ENCODE results near the gene MDFIC2.

Gene MDFIC2

GRCh38 chr3:70333080-70333479 lies 20.6 kb upstream of the MDFIC2 start:
- Histone ChIP-seq H4K20me1 (ENCODE audit: insufficient read depth, low read length) (no peaks in the 10 kb centered on the region), H3K4me3 (ENCODE audit: low read depth in 1 of 2, low read length in 2 of 2) (no peak overlapping the region), H2AFZ (ENCODE audit: low read depth, low read length) (no peak overlapping the region), H3K36me3 (ENCODE audit: insufficient read depth, low read length) (no peaks in the 10 kb centered on the region), H3K27ac (ENCODE audit: low read length) (no peak overlapping the region), H3K79me2 (ENCODE audit: insufficient read depth, low read length) (no peaks in the 10 kb centered on the region), H3K9me3 (ENCODE audit: insufficient read depth, low read length, severe bottlenecking) (no peaks in the 10 kb centered on the region), H3K4me2 (ENCODE audit: insufficient read depth, low read length) (no peak overlapping the region), H3K27me3 (ENCODE audit: insufficient read depth, low read length, poor library complexity) (no peaks in the 10 kb centered on the region), H3K4me1 (ENCODE audit: insufficient read depth, low read length) (no peaks in the 10 kb centered on the region), H3K9ac (ENCODE audit: low read depth, low read length) (no peak overlapping the region)
- no peak for DNase-seq
- no peak for ATAC-seq (ENCODE audit: insufficient read depth, low read depth)
- TF ChIP-seq CTCF (IDR thresholded peaks at IDR 0.05; ENCODE audit: borderline replicate concordance, extremely low read depth, low read length, poor library complexity, severe bottlenecking) (no peak), EZH2 (IDR thresholded peaks at IDR 0.05; ENCODE audit: borderline replicate concordance, low read depth, low read length, severe bottlenecking) (no peak)

- Histone ChIP-seq H4K20me1 (ENCODE audit: insufficient read depth, low read length) (no peaks in the 10 kb centered on the region), H3K36me3 (ENCODE audit: insufficient read depth, low read length) (no peaks in the 10 kb centered on the region), H3K79me2 (ENCODE audit: insufficient read depth, low read length) (no peaks in the 10 kb centered on the region), H3K4me2 (ENCODE audit: insufficient read depth, low read length) (no peak overlapping the region), H3K27me3 (ENCODE audit: insufficient read depth, low read length, poor library complexity) (no peaks in the 10 kb centered on the region), H3K9ac (ENCODE audit: low read depth, low read length) (no peak overlapping the region), H2AFZ (ENCODE audit: low read depth, low read length) (no peak overlapping the region), H3K4me3 (ENCODE audit: low read depth in 1 of 2, low read length in 2 of 2) (no peak overlapping the region), H3K4me1 (ENCODE audit: insufficient read depth, low read length) (no peaks in the 10 kb centered on the region), H3K9me3 (ENCODE audit: insufficient read depth, low read length, severe bottlenecking) (no peaks in the 10 kb centered on the region), H3K27ac (ENCODE audit: low read length) (no peak overlapping the region)
- no peak for ATAC-seq (ENCODE audit: insufficient read depth, low read depth)
- DNase-seq: no peak
- TF ChIP-seq EZH2 (IDR thresholded peaks at IDR 0.05; ENCODE audit: borderline replicate concordance, low read depth, low read length, severe bottlenecking) (no peak), CTCF (IDR thresholded peaks at IDR 0.05; ENCODE audit: borderline replicate concordance, extremely low read depth, low read length, poor library complexity, severe bottlenecking) (no peak)
These were observed 2.6 kb upstream of the MDFIC2 start for GRCh38 chr3:70315021-70315420.

GRCh38 chr3:70310809-70311208 lies 1.6 kb downstream of the MDFIC2 start:
- Histone ChIP-seq H4K20me1 (ENCODE audit: insufficient read depth, low read length) (no peaks in the 10 kb centered on the region), H3K27me3 (ENCODE audit: insufficient read depth, low read length, poor library complexity) (no peaks in the 10 kb centered on the region), H3K9me3 (ENCODE audit: insufficient read depth, low read length, severe bottlenecking) (no peaks in the 10 kb centered on the region), H3K4me1 (ENCODE audit: insufficient read depth, low read length) (no peaks in the 10 kb centered on the region), H3K4me3 (ENCODE audit: low read depth in 1 of 2, low read length in 2 of 2) (no peak overlapping the region), H3K27ac (ENCODE audit: low read length) (no peak overlapping the region), H3K79me2 (ENCODE audit: insufficient read depth, low read length) (no peaks in the 10 kb centered on the region), H3K4me2 (ENCODE audit: insufficient read depth, low read length) (no peak overlapping the region), H3K36me3 (ENCODE audit: insufficient read depth, low read length) (no peaks in the 10 kb centered on the region), H3K9ac (ENCODE audit: low read depth, low read length) (no peak overlapping the region), H2AFZ (ENCODE audit: low read depth, low read length) (no peak overlapping the region)
- TF ChIP-seq CTCF (IDR thresholded peaks at IDR 0.05; ENCODE audit: borderline replicate concordance, extremely low read depth, low read length, poor library complexity, severe bottlenecking) (no peak), EZH2 (IDR thresholded peaks at IDR 0.05; ENCODE audit: borderline replicate concordance, low read depth, low read length, severe bottlenecking) (no peak)
- no peak for DNase-seq
- ATAC-seq (ENCODE audit: insufficient read depth, low read depth): no peak

DNA sequence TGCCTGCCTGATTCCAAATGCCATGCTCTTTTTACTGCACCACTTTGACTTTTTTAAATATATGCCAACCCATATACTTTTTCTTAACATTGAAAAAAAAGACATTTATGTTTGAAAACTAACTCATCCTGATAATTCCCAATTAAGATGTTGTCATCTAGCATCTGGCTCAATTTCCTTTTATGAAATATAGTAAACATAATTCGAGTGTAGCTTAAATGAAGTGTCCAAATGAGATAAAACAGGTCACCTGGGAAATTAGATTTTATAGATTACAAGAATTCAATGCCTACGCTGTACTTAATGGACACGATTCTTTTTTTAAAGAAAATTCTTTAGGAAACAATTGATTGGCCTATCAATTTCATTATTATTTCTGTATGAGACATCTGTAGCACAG lies 2.8 kb downstream of the MDFIC2 start:
- TF ChIP-seq CTCF (IDR thresholded peaks at IDR 0.05; ENCODE audit: borderline replicate concordance, extremely low read depth, low read length, poor library complexity, severe bottlenecking) (no peak), EZH2 (IDR thresholded peaks at IDR 0.05; ENCODE audit: borderline replicate concordance, low read depth, low read length, severe bottlenecking) (no peak)
- Histone ChIP-seq H3K9ac (ENCODE audit: low read depth, low read length) (no peak overlapping the region), H3K36me3 (ENCODE audit: insufficient read depth, low read length) (no peaks in the 10 kb centered on the region), H3K27me3 (ENCODE audit: insufficient read depth, low read length, poor library complexity) (no peaks in the 10 kb centered on the region), H3K79me2 (ENCODE audit: insufficient read depth, low read length) (no peaks in the 10 kb centered on the region), H3K4me2 (ENCODE audit: insufficient read depth, low read length) (no peak overlapping the region), H3K4me3 (ENCODE audit: low read depth in 1 of 2, low read length in 2 of 2) (no peak overlapping the region), H3K27ac (ENCODE audit: low read length) (no peak overlapping the region), H3K9me3 (ENCODE audit: insufficient read depth, low read length, severe bottlenecking) (no peaks in the 10 kb centered on the region), H3K4me1 (ENCODE audit: insufficient read depth, low read length) (no peaks in the 10 kb centered on the region), H2AFZ (ENCODE audit: low read depth, low read length) (no peak overlapping the region), H4K20me1 (ENCODE audit: insufficient read depth, low read length) (no peaks in the 10 kb centered on the region)
- DNase-seq: no peak
- no peak for ATAC-seq (ENCODE audit: insufficient read depth, low read depth)

All from DND-41 (cell line).